KMS-11 (cell line): ENCODE results near the gene ADGRF3.
"Not testable (repeated sequence)": the region's sequence is repeated elsewhere in the genome, so short reads cannot be mapped to it uniquely, and the experiment has no call there.

ENCODE experiments used
- H2AFZ ChIP-seq: fragments of 200-600 bp; sonication (generic); 2 replicates; pipeline ENCODE4 v1.6.1; 2016; ENCODE audit warnings: antibody characterized with exemption, mixed run types, low read depth
- H3K27ac ChIP-seq: fragments of 200-600 bp; sonication (generic); 2 replicates; pipeline ENCODE4 v1.6.1; 2016; ENCODE audit warnings: mild to moderate bottlenecking, mixed run types
- H3K27me3 ChIP-seq: fragments of 200-600 bp; sonication (generic); 2 replicates; pipeline ENCODE4 v1.6.1; 2017; ENCODE audit warnings: mild to moderate bottlenecking, low read depth, mixed run types, moderate library complexity; ENCODE audit not compliant: insufficient read depth
- H3K36me3 ChIP-seq: fragments of 200-600 bp; sonication (generic); 2 replicates; pipeline ENCODE4 v1.6.1; 2017; ENCODE audit warnings: mild to moderate bottlenecking, mixed run types; ENCODE audit not compliant: insufficient read depth
- H3K4me1 ChIP-seq: fragments of 200-600 bp; sonication (generic); 2 replicates; pipeline ENCODE4 v1.6.1; 2016; ENCODE audit warnings: mild to moderate bottlenecking, low read depth, mixed run types; ENCODE audit not compliant: poor library complexity, severe bottlenecking
- H3K4me2 ChIP-seq: fragments of 200-600 bp; sonication (generic); 2 replicates; pipeline ENCODE4 v1.7.0; 2016; ENCODE audit warnings: mild to moderate bottlenecking, mixed run types
- H3K4me3 ChIP-seq: fragments of 200-600 bp; sonication (generic); IDR thresholded peaks from 2 replicates; pipeline ENCODE4 v1.6.1; 2017; ENCODE audit warnings: low read depth, low read length, mixed read lengths; ENCODE audit not compliant: insufficient read depth
- H3K79me2 ChIP-seq: fragments of 200-600 bp; sonication (generic); 2 replicates; pipeline ENCODE4 v1.6.1; 2016; ENCODE audit warnings: low read depth, mixed run types; ENCODE audit not compliant: insufficient read depth
- H3K9ac ChIP-seq: fragments of 200-600 bp; sonication (generic); 2 replicates; pipeline ENCODE4 v1.6.1; 2016; ENCODE audit warnings: mild to moderate bottlenecking, mixed run types
- H4K20me1 ChIP-seq: fragments of 200-600 bp; sonication (generic); 2 replicates; pipeline ENCODE4 v1.6.1; 2016; ENCODE audit warnings: mild to moderate bottlenecking, mixed run types; ENCODE audit not compliant: insufficient read depth
- TF ChIP-seq, protein P1 (sequence below): fragments of 200-600 bp; sonication (generic); conservative IDR thresholded peaks from 2 replicates; pipeline ENCODE4 v1.6.1; 2017; ENCODE audit warnings: low read depth, mild to moderate bottlenecking, antibody characterized with exemption, low read length, moderate library complexity, mixed read lengths

The ADGRF3 gene

DNA sequence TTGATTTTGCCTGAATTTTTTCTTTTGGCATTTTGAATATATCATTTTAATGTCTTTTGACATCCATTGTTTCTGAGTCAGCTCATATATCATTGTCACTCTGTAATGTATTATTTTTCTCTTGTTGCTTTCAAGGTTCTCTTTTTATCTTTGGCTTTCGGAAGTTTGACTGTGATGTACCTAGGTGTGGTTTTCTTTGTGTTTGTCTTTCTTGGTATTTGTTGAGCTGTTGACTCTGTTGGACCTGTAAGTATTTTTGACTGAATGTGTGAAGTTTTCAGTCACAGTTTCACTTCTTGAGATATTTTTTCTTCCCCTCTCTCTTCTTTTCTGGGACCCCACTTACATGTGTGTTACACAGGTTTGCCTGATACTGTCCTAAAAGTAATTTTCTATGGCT, 30.2 kb upstream of the ADGRF3 start:
- H3K79me2 ChIP-seq: no peaks in the 10 kb centered on the region
- H2AFZ ChIP-seq: no peak overlapping the region
- H3K4me3 ChIP-seq: no peak overlapping the region
- H3K4me2 ChIP-seq: no peak overlapping the region
- no peak overlapping the region for H3K9ac ChIP-seq
- no peaks in the 10 kb centered on the region for H4K20me1 ChIP-seq
- no peak overlapping the region for H3K27ac ChIP-seq
- H3K36me3 ChIP-seq: no peaks in the 10 kb centered on the region
- no peaks in the 10 kb centered on the region for H3K4me1 ChIP-seq
- TF ChIP-seq, protein P1, sequence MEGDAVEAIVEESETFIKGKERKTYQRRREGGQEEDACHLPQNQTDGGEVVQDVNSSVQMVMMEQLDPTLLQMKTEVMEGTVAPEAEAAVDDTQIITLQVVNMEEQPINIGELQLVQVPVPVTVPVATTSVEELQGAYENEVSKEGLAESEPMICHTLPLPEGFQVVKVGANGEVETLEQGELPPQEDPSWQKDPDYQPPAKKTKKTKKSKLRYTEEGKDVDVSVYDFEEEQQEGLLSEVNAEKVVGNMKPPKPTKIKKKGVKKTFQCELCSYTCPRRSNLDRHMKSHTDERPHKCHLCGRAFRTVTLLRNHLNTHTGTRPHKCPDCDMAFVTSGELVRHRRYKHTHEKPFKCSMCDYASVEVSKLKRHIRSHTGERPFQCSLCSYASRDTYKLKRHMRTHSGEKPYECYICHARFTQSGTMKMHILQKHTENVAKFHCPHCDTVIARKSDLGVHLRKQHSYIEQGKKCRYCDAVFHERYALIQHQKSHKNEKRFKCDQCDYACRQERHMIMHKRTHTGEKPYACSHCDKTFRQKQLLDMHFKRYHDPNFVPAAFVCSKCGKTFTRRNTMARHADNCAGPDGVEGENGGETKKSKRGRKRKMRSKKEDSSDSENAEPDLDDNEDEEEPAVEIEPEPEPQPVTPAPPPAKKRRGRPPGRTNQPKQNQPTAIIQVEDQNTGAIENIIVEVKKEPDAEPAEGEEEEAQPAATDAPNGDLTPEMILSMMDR: no peak
- no peaks in the 10 kb centered on the region for H3K27me3 ChIP-seq

DNA sequence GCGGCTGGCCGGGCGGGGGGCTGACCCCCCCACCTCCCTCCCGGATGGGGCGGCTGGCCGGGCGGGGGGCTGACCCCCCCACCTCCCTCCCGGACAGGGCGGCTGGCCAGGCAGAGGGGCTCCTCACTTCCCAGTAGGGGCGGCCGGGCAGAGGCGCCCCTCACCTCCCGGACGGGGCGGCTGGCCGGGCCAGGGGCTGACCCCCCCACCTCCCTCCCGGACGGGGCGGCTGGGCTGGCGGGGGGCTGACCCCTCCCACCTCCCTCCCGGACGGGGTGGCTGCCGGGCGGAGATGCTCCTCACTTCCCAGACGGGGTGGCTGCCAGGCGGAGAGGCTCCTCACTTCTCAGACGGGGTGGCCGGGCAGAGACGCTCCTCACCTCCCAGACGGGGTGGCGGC, 24.3 kb upstream of the ADGRF3 start:
- H3K4me3 ChIP-seq, H3K27ac ChIP-seq, H3K79me2 ChIP-seq, H3K27me3 ChIP-seq, H2AFZ ChIP-seq, H3K4me2 ChIP-seq, H4K20me1 ChIP-seq, H3K36me3 ChIP-seq, H3K9ac ChIP-seq, H3K4me1 ChIP-seq: not testable (repeated sequence)

DNA sequence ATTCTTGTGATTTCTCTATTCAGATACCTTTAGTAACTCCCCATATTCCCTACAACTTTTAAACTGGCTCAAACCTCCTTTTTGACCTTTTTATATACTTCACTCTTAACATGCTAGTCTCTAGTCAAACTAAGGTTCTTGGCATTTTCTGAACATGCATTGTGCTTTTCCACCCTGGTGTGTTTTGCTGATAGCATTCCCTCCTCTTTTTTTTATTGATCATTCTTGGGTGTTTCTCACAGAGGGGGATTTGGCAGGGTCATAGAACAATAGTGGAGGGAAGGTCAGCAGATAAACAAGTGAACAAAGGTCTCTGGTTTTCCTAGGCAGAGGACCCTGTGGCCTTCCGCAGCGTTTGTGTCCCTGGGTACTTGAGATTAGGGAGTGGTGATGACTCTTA, 23.1 kb upstream of the ADGRF3 start:
- not testable (repeated sequence) for H3K4me2 ChIP-seq, H3K79me2 ChIP-seq, H2AFZ ChIP-seq, H3K4me3 ChIP-seq, H3K27me3 ChIP-seq, H4K20me1 ChIP-seq, H3K9ac ChIP-seq, H3K4me1 ChIP-seq, H3K27ac ChIP-seq, H3K36me3 ChIP-seq

DNA sequence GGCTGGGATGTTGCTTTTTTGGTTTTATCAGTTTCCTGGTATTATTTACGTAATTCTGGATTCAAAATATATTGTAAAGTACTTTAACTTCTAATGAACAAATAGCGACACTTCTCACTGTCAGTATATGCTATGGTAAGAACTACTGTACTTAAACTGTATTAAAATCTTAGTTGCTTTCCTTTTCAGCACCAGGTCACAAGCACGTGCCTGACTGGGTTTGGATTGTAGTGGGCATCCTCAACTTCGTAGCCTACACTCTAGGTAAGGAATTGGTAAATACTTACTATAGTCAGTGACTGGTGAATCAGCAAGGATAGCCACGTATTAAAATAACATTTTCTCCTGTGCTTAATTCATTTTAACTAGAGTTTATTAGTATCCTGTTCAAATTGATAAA, 20.4 kb upstream of the ADGRF3 start:
- H3K27ac ChIP-seq: no peak overlapping the region
- peaks cover 18% of the 10 kb centered on the region for H3K4me1 ChIP-seq
- H2AFZ ChIP-seq: no peak overlapping the region
- H3K79me2 ChIP-seq: peaks cover 19% of the 10 kb centered on the region; the same call in 1 of the 2 replicates
- no peaks in the 10 kb centered on the region for H3K36me3 ChIP-seq
- peaks cover 9% of the 10 kb centered on the region for H4K20me1 ChIP-seq
- H3K4me3 ChIP-seq: no peak overlapping the region
- TF ChIP-seq, protein P1: no peak
- no peak overlapping the region for H3K9ac ChIP-seq
- no peaks in the 10 kb centered on the region for H3K27me3 ChIP-seq
- H3K4me2 ChIP-seq: no peak overlapping the region

DNA sequence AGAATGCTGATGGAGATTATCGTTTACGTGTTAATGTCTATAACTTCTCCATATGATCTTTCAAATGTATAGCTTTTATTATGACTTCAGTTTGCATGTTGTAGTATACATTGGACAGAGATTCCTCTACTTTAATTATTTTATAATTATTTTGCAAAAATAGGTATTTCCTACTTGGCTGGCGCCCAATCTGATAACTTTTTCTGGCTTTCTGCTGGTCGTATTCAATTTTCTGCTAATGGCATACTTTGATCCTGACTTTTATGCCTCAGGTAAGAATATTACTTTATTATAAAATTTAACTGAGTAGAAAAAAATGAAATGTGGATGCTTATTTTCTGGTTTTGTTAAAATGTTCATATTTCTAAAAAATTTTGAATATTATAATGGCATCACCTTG, 18.1 kb upstream of the ADGRF3 start:
- Histone ChIP-seq H3K27me3 (no peaks in the 10 kb centered on the region), H3K4me3 (no peak overlapping the region), H2AFZ (no peak overlapping the region), H3K4me2 (no peak overlapping the region), H3K9ac (no peak overlapping the region), H3K79me2 (peaks cover 41% of the 10 kb centered on the region; the same call in 1 of the 2 replicates), H3K36me3 (no peaks in the 10 kb centered on the region), H3K27ac (no peak overlapping the region), H4K20me1 (peaks cover 9% of the 10 kb centered on the region), H3K4me1 (peaks cover 18% of the 10 kb centered on the region)
- TF ChIP-seq, protein P1: no peak
